ENCODE data around the gene FYTTD1. TPM values are rescaled to one million over a fixed set of nuclear protein-coding genes. Genes with fewer than 3 reads are reported as not detected.

FYTTD1 gene
- polyA plus RNA-seq, 1 donor from 2014 or later = 87.0 TPM

DNA sequence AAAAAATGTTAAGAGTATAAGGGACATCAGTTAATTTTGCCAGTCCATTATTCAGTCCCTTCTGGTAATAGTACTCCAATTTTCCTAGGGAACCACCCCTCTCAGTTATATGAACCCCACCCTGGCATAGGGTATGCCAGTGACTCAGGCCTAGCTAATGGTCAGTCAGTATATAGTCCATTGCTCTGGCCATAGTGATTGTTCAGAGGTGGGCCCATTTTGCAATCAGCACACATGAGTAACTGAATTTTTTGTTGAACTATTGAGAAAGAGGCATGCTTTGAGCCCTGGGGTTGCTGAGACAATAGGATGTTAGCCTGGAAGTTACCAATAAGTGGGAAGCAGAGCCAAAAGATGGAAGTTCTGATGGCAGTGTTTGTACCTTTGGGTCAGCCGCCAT is 45.5 kb downstream of the FYTTD1 start:
- Histone ChIP-seq H3F3A (ENCODE audit: insufficient read depth, low read length, poor library complexity, severe bottlenecking) (no peaks in the 10 kb centered on the region), H3K36me3 (ENCODE audit: insufficient read depth, low read length) (no peaks in the 10 kb centered on the region), H3K27me3 (ENCODE audit: insufficient read depth, low read depth, low read length) (no peaks in the 10 kb centered on the region), H3K27ac (ENCODE audit: low read length) (no peak overlapping the region), H3K4me2 (ENCODE audit: low read length) (no peak overlapping the region), H3K9me3 (ENCODE audit: low read length) (no peaks in the 10 kb centered on the region), H3K9me2 (ENCODE audit: insufficient read depth, low read length) (no peaks in the 10 kb centered on the region), H3K79me2 (replicated peaks; ENCODE audit: insufficient read depth, low read length) (peaks cover 77% of the 10 kb centered on the region), H2AFZ (ENCODE audit: low read depth, low read length) (no peak overlapping the region), H4K20me1 (ENCODE audit: insufficient read depth) (no peaks in the 10 kb centered on the region), H3K9ac (ENCODE audit: low read length) (no peak overlapping the region), H3K4me3 (ENCODE audit: low read length) (no peak overlapping the region)
- no peak for TF ChIP-seq SMC3 (conservative IDR thresholded peaks at IDR 0.05; ENCODE audit: poor library complexity)
- no peak for TF ChIP-seq POLR2AphosphoS5 (IDR thresholded peaks at IDR 0.05)
- TF ChIP-seq MXI1 (conservative IDR thresholded peaks at IDR 0.05; ENCODE audit: poor library complexity, severe bottlenecking) = no peak
- TF ChIP-seq, protein P1, sequence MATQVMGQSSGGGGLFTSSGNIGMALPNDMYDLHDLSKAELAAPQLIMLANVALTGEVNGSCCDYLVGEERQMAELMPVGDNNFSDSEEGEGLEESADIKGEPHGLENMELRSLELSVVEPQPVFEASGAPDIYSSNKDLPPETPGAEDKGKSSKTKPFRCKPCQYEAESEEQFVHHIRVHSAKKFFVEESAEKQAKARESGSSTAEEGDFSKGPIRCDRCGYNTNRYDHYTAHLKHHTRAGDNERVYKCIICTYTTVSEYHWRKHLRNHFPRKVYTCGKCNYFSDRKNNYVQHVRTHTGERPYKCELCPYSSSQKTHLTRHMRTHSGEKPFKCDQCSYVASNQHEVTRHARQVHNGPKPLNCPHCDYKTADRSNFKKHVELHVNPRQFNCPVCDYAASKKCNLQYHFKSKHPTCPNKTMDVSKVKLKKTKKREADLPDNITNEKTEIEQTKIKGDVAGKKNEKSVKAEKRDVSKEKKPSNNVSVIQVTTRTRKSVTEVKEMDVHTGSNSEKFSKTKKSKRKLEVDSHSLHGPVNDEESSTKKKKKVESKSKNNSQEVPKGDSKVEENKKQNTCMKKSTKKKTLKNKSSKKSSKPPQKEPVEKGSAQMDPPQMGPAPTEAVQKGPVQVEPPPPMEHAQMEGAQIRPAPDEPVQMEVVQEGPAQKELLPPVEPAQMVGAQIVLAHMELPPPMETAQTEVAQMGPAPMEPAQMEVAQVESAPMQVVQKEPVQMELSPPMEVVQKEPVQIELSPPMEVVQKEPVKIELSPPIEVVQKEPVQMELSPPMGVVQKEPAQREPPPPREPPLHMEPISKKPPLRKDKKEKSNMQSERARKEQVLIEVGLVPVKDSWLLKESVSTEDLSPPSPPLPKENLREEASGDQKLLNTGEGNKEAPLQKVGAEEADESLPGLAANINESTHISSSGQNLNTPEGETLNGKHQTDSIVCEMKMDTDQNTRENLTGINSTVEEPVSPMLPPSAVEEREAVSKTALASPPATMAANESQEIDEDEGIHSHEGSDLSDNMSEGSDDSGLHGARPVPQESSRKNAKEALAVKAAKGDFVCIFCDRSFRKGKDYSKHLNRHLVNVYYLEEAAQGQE (IDR thresholded peaks at IDR 0.05; ENCODE audit: borderline replicate concordance) = no peak
- TF ChIP-seq, protein P2, sequence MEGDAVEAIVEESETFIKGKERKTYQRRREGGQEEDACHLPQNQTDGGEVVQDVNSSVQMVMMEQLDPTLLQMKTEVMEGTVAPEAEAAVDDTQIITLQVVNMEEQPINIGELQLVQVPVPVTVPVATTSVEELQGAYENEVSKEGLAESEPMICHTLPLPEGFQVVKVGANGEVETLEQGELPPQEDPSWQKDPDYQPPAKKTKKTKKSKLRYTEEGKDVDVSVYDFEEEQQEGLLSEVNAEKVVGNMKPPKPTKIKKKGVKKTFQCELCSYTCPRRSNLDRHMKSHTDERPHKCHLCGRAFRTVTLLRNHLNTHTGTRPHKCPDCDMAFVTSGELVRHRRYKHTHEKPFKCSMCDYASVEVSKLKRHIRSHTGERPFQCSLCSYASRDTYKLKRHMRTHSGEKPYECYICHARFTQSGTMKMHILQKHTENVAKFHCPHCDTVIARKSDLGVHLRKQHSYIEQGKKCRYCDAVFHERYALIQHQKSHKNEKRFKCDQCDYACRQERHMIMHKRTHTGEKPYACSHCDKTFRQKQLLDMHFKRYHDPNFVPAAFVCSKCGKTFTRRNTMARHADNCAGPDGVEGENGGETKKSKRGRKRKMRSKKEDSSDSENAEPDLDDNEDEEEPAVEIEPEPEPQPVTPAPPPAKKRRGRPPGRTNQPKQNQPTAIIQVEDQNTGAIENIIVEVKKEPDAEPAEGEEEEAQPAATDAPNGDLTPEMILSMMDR (IDR thresholded peaks at IDR 0.05; ENCODE audit: poor library complexity, severe bottlenecking) = no peak
- TF ChIP-seq EP300 (conservative IDR thresholded peaks at IDR 0.05; ENCODE audit: poor library complexity, severe bottlenecking) = no peak
- TF ChIP-seq TAF1 (IDR thresholded peaks at IDR 0.05; ENCODE audit: low read depth) = no peak
- no peak for TF ChIP-seq EZH2 (IDR thresholded peaks at IDR 0.05; ENCODE audit: borderline replicate concordance, insufficient read depth, low read length, poor library complexity, severe bottlenecking)
- no peak for TF ChIP-seq RAD21 (conservative IDR thresholded peaks at IDR 0.05)

DNA sequence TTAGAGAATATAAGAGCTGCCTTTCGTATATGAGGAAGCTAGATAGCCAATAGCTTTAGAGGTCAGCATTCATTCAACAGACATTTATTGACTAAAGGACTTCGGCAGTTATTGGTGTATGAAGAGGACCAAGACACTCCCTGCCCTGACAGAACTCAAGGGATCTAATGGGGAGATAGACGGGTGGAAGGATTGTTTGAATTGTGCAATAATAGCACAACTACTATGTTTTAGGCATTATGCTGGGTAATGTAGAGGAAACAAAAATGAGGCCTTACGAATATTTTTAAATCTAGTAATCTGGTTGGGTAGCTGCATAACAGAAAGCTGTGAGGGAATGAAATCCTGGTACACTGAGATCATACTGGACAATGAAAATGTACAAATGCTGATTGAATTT is 46.4 kb downstream of the FYTTD1 start:
- Histone ChIP-seq H3K4me2 (ENCODE audit: low read length) (no peak overlapping the region), H3K9me3 (ENCODE audit: low read length) (no peaks in the 10 kb centered on the region), H4K20me1 (ENCODE audit: insufficient read depth) (no peaks in the 10 kb centered on the region), H3K27me3 (ENCODE audit: insufficient read depth, low read depth, low read length) (no peaks in the 10 kb centered on the region), H3K9ac (ENCODE audit: low read length) (no peak overlapping the region), H3K79me2 (replicated peaks; ENCODE audit: insufficient read depth, low read length) (peaks cover 84% of the 10 kb centered on the region), H3F3A (ENCODE audit: insufficient read depth, low read length, poor library complexity, severe bottlenecking) (no peaks in the 10 kb centered on the region), H3K4me3 (ENCODE audit: low read length) (no peak overlapping the region), H3K36me3 (ENCODE audit: insufficient read depth, low read length) (no peaks in the 10 kb centered on the region), H3K27ac (ENCODE audit: low read length) (no peak overlapping the region), H3K9me2 (ENCODE audit: insufficient read depth, low read length) (no peaks in the 10 kb centered on the region), H2AFZ (ENCODE audit: low read depth, low read length) (no peak overlapping the region)
- TF ChIP-seq RAD21 (conservative IDR thresholded peaks at IDR 0.05) = no peak
- TF ChIP-seq MXI1 (conservative IDR thresholded peaks at IDR 0.05; ENCODE audit: poor library complexity, severe bottlenecking) = no peak
- TF ChIP-seq, protein P2 (IDR thresholded peaks at IDR 0.05; ENCODE audit: poor library complexity, severe bottlenecking) = no peak
- TF ChIP-seq TAF1 (IDR thresholded peaks at IDR 0.05; ENCODE audit: low read depth) = no peak
- no peak for TF ChIP-seq EP300 (conservative IDR thresholded peaks at IDR 0.05; ENCODE audit: poor library complexity, severe bottlenecking)
- TF ChIP-seq SMC3 (conservative IDR thresholded peaks at IDR 0.05; ENCODE audit: poor library complexity) = no peak
- TF ChIP-seq POLR2AphosphoS5 (IDR thresholded peaks at IDR 0.05) = no peak
- TF ChIP-seq, protein P1 (IDR thresholded peaks at IDR 0.05; ENCODE audit: borderline replicate concordance) = no peak
- no peak for TF ChIP-seq EZH2 (IDR thresholded peaks at IDR 0.05; ENCODE audit: borderline replicate concordance, insufficient read depth, low read length, poor library complexity, severe bottlenecking)

All from neural cell (in vitro differentiated cells).